Right renal cortex interstitium (tissue), 3 donors: ENCODE results near the gene DHRS7B. TPM values are rescaled to one million over a fixed set of nuclear protein-coding genes. Genes with fewer than 3 reads are reported as not detected.
"Not testable (repeated sequence)": the region's sequence is repeated elsewhere in the genome, so short reads cannot be mapped to it uniquely, and the experiment has no call there.

Experiments used
- DNase-seq, 3 donors: peaks; one replicate each; pipeline ENCODE4 v3.0.0-alpha.2; 2013; ENCODE audit warnings: low read depth in 3 of 3, low spot score in 2 of 3
- polyA plus RNA-seq, 3 donors: library from polyadenylated mRNA; unstranded; fragments of 120-200 nt; gene quantifications; one replicate each; pipeline ENCODE4 v1.2.1, GENCODE V29; 2013; ENCODE audit not compliant: insufficient read length in 3 of 3

DHRS7B gene, protein sequence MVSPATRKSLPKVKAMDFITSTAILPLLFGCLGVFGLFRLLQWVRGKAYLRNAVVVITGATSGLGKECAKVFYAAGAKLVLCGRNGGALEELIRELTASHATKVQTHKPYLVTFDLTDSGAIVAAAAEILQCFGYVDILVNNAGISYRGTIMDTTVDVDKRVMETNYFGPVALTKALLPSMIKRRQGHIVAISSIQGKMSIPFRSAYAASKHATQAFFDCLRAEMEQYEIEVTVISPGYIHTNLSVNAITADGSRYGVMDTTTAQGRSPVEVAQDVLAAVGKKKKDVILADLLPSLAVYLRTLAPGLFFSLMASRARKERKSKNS
- polyA plus RNA-seq = 10 to 100 TPM; 37.3 to 45.3 (median 42.4) TPM

DNA sequence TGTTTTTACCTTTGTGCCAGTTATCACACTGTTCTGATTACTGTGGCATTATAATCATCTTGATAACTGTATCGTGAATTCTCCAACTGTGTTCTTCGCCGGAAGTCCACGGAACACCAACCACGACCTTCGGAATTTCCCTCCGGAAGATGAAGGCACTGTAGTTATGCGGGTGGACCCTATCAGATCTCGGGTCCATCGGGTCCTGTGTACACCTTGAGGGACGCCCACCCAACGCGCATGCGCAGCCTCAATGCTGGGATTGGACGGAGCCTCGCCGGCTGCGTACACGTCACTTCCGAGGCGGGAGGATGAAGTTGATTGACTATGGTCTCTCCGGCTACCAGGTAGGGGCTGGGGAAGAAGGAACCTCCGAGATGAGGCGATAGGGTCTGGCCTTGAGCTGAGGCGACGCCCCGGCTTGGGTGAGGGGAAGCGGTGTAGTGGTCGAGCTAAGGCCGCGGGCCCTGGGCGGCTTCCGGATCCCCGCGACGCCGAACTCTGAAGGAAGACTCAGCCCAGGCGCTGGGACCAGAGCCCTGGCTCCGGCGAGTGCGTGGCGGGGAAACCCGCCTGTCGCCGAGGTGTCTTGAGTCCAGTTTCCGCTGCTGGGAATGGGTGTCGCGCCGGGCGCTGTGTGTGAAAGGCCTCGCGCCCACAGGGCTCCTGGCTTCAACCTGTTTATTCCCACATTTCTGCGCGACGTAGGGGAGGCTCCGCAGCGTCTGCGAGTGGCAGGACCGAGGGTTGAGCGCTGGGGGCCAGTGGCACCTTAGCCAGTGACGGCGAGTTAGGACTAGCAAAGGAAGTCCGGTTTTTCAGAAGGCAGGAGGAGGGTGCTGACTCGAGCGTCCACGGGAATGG is at the start of gene DHRS7B:
Gene DHRS7B (plus strand): TSS at position 320 of the 864 bp plus-strand sequence. CDS start 8 bp downstream, at position 328.
- DNase-seq = peak; percentile 91 to 94 (median 92)

- DNase-seq = no peak
These were observed 49.5 kb upstream of the DHRS7B start for GRCh38 chr17:21077281-21077680.

DNA sequence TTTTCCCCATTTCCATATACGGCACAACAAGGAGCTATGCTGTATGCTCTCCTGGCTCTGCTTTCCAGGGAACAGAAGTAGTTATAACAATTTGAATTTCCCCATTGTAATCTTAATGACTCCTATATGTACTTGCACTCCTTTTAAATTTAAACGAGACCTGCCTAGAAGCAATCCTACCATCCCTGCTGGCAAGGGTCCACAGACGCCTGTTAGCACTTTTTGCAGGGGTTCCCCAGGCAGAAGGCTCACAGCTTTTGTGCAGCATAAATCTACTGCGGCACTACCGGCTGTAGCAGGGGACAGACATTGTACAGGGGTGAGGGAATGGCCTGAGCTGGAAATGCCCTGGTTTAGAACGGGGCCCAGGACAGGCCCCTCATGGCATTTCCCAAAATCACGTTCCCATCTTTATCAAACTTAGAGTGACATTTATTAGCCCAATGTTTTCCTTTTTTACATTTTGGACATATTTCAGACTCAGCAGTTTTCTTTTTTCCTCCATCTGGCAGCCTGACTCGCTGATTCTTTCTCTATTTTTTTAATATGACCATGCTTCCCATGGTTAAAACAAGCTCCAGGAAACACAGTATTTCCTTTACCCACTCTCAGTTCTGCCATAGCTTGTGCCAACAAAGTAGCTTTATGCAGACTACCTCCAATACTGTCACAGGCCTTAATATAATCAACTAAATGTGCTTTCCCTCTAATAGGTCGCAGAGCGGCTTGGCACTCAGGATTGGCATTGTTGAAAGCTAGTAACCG is 48.6 kb upstream of the DHRS7B start:
- no peak for DNase-seq

- DNase-seq = no peak
These were observed 47.6 kb upstream of the DHRS7B start for GRCh38 chr17:21079196-21079595.

DNA sequence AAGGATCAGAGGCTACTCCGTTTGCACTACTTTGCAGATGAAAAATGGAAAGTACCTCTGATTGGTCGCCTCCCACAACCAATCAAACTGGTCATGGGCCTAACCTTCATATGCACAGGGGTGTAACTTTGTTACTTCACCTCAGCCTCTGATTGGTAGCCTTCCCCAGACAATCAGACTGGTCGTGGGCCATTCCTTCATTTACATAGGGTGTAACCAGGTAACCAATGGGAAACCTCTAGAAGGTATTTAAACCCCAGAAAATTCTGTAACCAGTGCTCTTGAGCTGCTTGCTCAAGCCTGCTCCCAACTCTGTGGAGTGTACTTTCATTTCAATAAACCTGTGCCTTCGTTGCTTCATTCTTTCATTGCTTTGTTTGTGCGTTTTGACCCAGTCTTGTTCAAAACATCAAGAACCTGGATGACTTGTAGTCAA is 44.7 kb upstream of the DHRS7B start:
- DNase-seq = no peak

DNA sequence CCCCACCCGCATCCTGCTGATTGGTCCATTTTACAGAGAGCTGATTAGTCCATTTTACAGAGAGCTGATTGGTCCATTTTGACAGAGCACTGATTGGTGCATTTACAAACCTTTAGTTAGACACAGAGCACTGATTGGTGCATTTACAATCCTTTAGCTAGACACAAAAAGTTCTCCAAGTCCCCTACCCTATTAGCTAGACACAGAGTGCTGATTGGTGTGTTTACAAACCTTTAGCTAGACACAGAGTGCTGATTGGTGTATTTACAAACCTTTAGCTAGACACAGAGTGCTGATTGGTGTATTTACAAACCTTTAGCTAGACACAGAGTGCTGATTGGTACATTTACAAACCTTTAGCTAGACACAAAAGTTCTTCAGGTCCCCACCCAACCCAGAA is 41.5 kb upstream of the DHRS7B start:
- DNase-seq = not testable (repeated sequence)

- DNase-seq = no peak
These were observed 41.1 kb upstream of the DHRS7B start for GRCh38 chr17:21085707-21086106.

- no peak for DNase-seq
These were observed 37.6 kb upstream of the DHRS7B start for GRCh38 chr17:21089145-21089544.

DNA sequence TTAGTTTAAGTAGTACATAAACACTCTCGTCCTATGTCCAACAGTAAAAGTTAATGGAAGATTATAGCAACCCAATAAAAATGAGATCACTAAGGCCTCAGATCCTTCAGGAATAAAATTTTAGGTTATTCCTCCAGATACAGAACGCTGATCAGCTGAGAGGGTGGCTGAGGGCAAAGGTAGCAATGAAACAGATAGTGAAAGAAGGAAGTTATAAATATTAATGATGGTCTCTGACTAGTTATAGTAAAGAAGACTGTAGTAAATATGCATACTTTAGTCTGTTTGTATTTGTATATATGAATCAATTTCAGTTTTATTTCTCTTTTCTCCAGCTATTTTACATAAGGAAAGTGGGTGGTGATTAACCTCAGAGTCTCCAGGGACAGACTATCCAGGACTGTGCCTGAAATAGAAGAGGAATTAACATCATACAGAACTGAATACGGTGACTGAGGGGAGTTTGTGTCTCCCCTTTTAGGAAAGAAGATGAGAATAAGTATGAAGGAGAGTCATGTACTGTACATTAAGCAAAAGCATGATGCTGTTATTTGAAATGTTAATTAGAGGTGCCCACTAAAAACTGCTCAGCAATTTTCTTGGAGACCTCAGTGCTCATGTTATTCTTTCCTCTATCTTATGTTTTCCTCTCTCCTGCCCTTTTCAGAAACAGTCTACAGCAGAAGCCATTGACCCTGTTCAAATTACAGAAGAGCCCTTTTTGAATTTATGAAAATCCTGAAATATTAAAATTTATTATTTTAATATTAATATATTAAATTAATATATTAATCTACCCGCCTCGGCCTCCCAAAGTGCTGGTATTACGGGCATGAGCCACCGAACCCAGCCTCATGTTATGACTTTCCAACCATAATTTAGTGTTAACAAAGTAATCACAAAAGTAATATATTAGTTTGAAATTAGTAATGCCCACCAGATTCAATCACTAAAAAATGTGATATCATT is 36.5 kb upstream of the DHRS7B start:
- DNase-seq = no peak

DNA sequence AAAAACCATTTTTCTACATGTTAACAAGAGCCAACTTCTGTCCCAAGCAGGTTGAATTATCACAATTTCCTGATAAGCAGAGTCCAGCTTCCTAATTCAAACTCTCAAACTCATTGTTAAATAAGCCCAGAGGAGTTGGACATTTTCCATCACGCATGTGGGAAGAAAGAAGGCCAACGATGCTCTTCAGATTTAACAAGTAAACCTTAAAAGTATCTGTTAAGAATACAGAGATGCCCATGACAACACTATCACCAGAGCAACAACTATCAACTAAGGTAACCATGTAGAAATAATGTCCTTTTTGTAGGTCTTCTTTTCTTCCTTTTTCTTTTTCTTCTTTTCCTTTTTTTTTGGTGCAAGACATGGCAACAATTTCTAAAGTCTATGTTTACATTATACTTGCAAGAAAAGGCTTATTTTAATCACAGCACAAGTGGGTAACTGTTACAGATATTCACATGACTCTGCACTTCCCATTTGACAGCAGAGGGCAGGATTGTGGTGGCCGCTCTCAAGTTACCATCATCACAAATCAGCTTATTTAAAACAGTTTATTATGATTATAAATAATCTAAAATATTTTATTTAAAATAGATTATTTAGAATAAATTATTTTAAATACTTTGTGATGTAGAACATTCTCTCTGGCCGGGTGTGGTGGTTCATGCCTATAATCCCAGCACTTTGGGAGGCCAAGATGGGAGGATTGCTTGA is 35.7 kb upstream of the DHRS7B start:
- no peak for DNase-seq

DNA sequence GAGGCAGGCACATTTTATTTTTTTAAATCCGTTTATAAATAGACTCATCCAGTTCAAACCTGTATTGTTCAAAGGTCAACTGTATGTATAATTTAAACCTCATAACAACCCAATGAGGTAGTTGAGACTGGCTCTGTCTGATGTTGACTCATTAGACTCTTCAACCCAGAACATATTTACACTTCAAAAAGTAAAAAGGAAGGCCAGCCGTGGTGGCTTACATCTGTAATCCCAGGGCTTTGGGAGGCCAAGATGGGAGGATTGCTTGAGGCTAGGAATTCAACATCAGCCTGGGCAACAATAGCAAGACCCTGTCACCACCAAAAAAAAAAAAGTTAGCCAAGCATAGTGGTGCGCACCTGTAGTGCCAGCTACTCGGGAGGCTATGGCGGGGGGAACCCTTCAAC is 32.5 kb upstream of the DHRS7B start:
- no peak for DNase-seq

DNA sequence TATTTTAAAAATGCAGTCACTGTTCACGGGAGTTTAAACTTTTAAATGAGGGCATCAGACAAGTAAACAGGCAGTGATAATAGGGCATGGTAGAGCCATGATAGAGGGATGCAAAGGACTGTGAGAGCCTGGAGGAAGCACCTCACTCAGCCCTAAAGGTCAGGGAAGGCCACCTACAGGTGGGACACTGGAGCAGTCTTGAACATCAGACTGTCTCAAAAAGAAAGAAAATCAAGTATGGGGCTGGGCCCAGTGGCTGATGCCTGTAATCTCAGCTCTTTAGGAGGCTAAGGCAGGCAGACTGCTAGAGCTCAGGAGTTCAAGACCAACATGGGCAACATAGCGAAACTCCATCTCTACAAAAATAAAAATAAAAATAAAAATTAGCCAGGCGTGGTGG is 31.0 kb upstream of the DHRS7B start:
- DNase-seq = no peak

DNA sequence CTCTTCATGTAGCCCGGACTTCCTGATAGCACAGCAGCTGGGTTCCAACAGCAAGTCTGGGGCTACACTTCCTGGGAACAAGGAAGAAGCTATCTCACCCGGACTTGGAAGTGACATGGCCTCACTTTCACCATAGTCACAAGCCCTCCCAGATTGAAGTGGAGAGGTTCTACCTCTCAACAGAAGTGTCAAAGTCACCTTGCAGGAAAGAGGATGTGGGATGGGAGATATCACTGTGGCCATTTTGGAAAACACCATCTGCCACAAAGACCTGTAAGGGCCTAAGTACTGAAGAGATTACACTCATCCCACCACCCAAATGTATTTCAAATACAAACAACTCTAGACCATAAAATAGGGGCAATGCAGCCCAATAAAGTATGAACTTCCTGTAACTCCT is 29.9 kb upstream of the DHRS7B start:
- no peak for DNase-seq

DNA sequence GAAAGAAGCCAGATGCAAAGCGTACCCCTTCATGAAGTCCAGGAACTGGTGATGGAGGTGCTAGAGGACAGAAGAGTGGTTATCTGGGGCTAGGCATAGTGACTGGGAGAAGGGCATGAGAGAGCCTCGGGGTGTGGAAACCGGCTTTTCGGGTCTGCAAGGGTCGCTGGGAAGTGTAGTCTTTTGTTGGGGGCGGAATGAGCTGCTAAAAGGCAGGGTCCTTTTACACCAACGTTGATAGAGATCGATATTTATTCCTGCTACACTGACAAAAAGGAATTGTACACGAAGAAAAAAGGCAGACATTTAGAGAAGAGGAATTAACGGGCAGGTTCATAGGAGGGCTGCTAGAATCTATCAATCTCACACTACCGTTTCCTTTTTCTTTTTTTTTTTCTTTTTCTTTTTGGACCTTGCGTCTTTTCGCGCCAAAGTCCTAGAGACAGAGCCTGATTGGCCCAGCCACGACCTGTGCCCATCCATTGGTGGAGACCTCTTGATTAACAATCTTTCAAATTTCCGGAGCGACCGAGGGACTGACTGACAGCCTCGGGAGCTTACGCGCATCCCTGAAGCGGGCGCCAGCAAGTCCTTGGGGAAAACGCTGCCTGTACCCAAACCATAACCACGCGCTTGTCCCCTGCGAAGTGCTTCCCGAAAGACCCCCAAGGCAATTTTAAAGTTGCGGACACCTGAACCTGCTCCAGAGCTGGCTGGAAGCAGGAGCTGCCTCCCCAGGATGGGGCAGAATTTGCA is 27.7 kb upstream of the DHRS7B start:
- DNase-seq = peak; percentile 52 to 65 (median 64)

- no peak for DNase-seq
These were observed 26.1 kb upstream of the DHRS7B start for GRCh38 chr17:21100636-21101035.

DNA sequence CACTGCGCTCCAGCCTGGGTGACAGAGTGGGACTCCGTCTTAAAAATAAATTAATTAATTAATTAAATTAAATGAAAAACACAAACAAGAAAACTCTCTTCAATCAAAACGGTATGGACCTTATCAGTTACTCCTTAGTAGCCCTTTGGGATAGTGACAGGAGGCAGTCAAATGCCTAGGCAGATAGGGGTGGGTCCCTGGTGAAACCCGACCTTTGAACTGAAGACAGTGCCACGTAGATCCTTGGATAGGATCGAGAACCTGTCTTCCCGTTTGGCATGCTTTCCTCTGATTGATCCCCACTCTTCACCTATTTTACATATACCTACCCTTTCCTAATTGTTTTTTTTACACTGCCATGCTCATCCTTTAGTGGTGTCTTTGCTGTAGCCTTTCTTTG is 22.2 kb upstream of the DHRS7B start:
- no peak for DNase-seq

DNA sequence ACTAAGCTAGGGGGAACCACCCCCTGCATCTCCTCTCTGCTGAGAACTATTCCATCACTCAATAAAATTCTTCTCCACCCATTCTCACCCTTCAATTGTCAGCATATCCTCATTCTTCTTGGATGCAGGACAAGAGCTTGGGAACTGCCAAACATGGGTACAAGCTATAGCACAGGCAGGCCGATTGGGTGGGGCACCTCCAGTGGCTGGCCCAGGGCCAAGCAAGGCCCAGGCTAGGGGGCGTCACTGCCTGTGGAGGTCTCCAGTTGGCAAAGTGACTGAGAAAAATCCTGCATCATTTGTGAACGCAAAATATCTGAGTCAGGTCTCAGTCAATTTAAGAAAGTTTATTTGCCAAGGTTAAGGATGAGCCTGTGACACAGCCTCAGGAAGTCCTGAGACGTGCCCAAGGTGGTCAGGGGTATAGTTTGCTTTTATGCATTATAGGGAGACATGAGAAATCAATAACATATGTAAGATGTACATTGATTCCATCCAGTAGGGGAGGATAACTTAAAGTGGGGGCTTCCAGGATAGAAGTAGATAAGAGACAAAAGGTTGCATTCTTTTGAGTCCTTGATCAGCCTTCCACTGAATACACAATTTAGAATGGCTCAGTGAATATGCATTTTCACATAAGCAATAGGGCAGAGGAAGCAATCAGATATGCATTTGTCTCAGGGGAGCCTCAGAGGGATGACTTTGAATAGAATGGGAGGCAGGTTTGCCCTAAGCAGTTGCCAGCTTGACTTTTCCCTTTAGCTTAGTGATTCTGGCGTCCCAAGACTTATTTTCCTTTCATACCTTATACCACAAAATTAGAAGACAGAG is 21.5 kb upstream of the DHRS7B start:
- DNase-seq = no peak

GRCh38 chr17:21106316-21106715 is 20.4 kb upstream of the DHRS7B start:
- DNase-seq = no peak
